Memory B cell (primary cell): ENCODE measurements around the gene HNF1B.

Experiments
- ATAC-seq: fragments of 150-1000 bp; cut with Tn5 transposase; 2 replicates; pipeline ENCODE4 v1.10.0; 2021; ENCODE audit warnings: low read depth, mild to moderate bottlenecking, moderate library complexity
- DNase-seq, 2 donors: peaks; one replicate each; pipeline ENCODE4 v3.0.0; 2022; ENCODE audit warnings: low spot score in 2 of 2
- H3K27ac Mint-ChIP-seq: one replicate; pipeline ENCODE4 v1.8.0; 2022; ENCODE audit warnings: mild to moderate bottlenecking, moderate library complexity, mixed read lengths
- H3K27me3 Mint-ChIP-seq: one replicate; pipeline ENCODE4 v1.8.0; 2022; ENCODE audit warnings: mixed read lengths
- H3K36me3 Mint-ChIP-seq: one replicate; pipeline ENCODE4 v1.8.0; 2022; ENCODE audit warnings: mild to moderate bottlenecking, mixed read lengths
- H3K4me1 Mint-ChIP-seq: one replicate; pipeline ENCODE4 v1.8.0; 2022; ENCODE audit warnings: mixed read lengths
- H3K4me3 Mint-ChIP-seq: one replicate; pipeline ENCODE4 v1.8.0; 2022; ENCODE audit warnings: mild to moderate bottlenecking, moderate library complexity, mixed read lengths
- H3K9me3 Mint-ChIP-seq: one replicate; pipeline ENCODE4 v1.8.0; 2022; ENCODE audit warnings: mixed read lengths

Gene HNF1B

DNA sequence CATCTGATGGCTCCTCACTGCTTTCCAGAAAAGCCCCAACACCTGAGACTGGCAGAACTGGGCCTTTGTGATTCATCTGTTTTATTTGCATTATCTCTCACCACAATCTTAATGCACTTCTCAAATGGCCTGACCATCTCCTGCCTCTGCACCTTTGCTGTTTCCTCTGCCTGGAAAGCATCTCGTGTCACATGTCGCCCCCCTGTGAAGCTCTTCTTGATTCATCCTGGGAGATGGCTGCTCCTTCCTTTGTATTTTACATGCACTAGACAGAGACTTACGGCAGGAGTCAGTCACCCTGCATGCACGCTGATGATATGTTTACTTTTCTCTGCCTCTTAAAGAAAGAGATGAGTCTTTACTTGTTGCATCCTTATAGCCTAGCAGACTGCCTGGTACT, 30.0 kb downstream of the HNF1B start:
- ATAC-seq (no peak), DNase-seq (no peak)
- Mint-ChIP-seq H3K36me3 (no peaks in the 10 kb centered on the region), H3K27ac (no peak overlapping the region), H3K27me3 (peaks cover 18% of the 10 kb centered on the region), H3K4me1 (no peaks in the 10 kb centered on the region), H3K9me3 (no peaks in the 10 kb centered on the region), H3K4me3 (no peak overlapping the region)

DNA sequence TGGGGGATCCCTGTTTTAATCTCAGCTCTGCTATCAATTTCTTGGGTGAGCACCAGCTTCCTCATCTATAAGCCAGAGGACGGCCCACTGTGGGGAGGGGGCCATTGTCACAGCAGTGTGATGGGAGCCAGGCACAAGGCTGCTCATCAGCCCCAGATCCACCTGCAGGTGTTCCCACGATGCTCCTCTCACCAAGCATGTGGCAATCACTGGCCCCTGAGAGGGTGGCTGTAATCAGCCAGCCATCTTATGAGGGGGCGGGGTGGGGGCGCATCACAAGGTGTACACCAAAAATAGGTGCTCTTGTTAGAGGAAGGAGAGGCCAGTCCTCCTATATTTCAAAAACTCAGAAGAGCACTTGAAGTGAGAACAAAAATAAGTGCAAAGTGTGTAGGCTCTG, 31.2 kb downstream of the HNF1B start:
- ATAC-seq = no peak
- Mint-ChIP-seq H3K27ac (no peak overlapping the region), H3K27me3 (peaks cover 25% of the 10 kb centered on the region), H3K4me1 (no peaks in the 10 kb centered on the region), H3K9me3 (no peaks in the 10 kb centered on the region), H3K4me3 (no peak overlapping the region), H3K36me3 (no peaks in the 10 kb centered on the region)
- no peak for DNase-seq

DNA sequence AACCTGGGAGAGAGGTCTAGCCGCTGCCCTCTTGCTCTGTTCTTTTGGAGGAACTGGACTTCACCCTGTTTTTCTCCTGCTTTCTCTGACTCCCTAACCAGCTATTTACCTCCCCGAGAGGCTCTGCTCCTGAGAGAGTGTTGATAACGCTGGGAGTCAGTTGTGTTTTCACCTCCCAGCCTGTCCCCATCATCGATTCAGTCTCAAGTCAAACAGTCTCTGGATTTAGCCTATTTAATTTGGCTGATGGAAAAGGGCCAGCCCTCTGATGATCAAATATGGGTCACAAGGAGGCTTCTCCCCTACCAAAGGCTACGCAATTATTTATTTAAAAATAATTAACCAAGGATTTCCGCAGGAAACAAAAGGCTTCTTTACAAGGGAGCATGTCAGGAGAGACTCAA, 31.8 kb downstream of the HNF1B start:
- no peak for DNase-seq
- no peak for ATAC-seq
- Mint-ChIP-seq H3K4me1 (no peaks in the 10 kb centered on the region), H3K36me3 (no peaks in the 10 kb centered on the region), H3K27me3 (peaks cover 28% of the 10 kb centered on the region), H3K4me3 (no peak overlapping the region), H3K27ac (no peak overlapping the region), H3K9me3 (no peaks in the 10 kb centered on the region)

DNA sequence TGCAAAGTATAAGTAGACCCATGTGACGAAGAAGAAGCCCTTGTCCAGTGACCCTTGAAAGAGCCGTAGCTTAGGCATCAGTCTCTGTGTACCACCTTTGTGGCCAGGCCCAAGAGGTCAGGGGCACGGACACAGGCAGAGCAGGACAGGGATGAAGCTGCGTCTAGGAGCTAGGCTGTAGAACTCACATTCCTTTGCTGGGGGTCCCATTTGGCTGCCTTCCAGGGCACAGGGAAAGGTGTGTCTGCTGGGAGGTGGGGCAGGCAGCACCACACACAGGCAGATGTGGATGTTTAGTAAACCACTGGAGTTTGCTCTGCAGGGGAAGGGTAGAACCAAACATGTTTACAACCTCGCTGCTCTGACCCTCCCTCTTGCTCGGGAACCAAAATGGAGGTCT, 33.7 kb downstream of the HNF1B start:
- no peak for DNase-seq
- H3K36me3 Mint-ChIP-seq = no peaks in the 10 kb centered on the region
- ATAC-seq = no peak
- peaks cover 27% of the 10 kb centered on the region for H3K27me3 Mint-ChIP-seq
- no peaks in the 10 kb centered on the region for H3K9me3 Mint-ChIP-seq
- no peak overlapping the region for H3K4me3 Mint-ChIP-seq
- H3K27ac Mint-ChIP-seq = no peak overlapping the region
- H3K4me1 Mint-ChIP-seq = no peaks in the 10 kb centered on the region

DNA sequence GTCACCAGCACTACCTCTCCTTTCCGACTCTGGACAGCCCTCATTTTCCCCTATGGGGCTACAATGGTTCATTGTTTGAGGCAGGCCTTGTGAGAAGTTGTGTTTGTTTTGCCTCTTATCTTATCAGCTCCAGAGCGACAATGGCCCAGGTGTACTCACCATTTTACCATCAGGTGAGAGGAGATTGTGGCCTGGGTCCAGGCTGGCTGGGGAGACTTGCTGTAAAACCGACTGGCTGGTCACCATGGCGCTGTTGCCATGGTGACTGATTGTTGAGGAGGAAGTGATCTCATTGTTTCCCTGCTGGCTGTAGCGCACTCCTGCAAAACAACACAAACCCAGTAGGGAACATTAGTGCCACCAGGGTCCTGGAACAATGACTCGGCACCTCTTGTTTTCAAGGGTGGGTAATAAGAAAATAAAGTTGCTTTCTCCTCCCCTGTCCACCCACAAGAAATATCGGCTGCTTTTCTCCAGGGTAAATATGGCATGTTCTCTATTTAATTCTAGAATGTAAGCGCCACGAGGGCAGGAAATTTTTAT, 34.4 kb downstream of the HNF1B start:
- Mint-ChIP-seq H3K9me3 (no peaks in the 10 kb centered on the region), H3K27me3 (peaks cover 27% of the 10 kb centered on the region), H3K27ac (no peak overlapping the region), H3K36me3 (no peaks in the 10 kb centered on the region), H3K4me3 (no peak overlapping the region), H3K4me1 (no peaks in the 10 kb centered on the region)
- DNase-seq (no peak), ATAC-seq (no peak)

DNA sequence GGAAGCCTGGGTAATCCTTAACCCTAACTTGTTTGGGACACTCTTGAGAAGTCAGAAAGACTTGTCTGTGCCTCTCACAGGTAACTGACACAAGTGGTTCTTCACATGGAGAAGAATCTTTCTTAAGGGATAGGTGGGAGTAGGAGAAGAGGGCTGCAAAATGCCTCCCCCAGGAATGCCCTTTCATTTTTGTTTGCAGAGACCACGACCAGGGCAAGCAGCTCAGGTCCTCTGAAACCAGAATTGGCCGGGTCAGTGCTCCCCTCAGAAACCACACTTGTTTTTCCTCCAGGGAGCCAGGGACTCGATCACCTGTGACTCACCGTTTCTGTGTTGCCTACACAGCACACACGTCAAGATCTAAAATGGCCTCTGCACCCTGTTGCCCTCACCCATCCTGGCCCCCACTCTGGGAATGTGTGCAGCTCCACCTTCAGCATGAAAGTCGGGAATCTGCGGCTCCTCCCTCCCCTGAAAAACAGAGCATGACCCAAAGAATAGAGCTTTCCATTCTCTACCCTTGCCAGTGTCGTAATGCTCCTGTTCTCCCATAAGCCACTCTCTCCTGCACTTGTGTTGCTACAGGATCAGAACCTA, 36.1 kb downstream of the HNF1B start:
- no peak overlapping the region for H3K4me3 Mint-ChIP-seq
- no peaks in the 10 kb centered on the region for H3K36me3 Mint-ChIP-seq
- H3K4me1 Mint-ChIP-seq = no peaks in the 10 kb centered on the region
- peaks cover 17% of the 10 kb centered on the region for H3K27me3 Mint-ChIP-seq
- no peak for DNase-seq
- ATAC-seq = no peak
- H3K9me3 Mint-ChIP-seq = no peaks in the 10 kb centered on the region
- no peak overlapping the region for H3K27ac Mint-ChIP-seq

DNA sequence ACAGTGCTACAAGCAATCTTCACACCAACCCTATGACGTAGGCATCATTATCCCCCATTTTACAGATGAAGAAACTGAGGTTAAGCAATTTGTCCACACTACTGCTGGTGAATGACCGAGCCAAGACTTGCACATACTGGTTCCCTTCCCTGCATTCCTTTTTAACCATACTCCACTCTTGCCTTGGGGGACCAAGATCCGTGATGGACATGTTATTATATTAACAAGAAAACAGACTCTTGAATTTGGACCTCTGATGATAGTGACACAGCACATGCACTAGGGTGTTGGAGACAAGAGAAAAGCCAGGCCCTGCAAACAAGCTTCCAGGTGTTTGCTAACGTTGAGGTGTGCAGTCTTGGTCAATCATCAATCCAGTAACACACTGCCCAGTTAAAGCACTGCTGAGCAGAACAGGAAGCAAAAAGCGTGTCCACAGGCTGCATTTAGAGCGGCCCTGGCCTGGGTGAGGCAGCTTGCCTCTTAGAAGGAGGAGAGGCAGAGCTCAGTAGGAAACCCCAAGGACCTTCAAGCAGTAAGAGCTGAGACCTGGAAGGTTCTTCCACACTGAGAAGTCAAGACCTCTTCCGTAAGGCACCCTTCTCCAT, 36.7 kb downstream of the HNF1B start:
- Mint-ChIP-seq H3K9me3 (no peaks in the 10 kb centered on the region), H3K27ac (no peak overlapping the region), H3K36me3 (no peaks in the 10 kb centered on the region), H3K4me3 (no peak overlapping the region), H3K27me3 (peaks cover 17% of the 10 kb centered on the region), H3K4me1 (no peaks in the 10 kb centered on the region)
- no peak for DNase-seq
- ATAC-seq = no peak

DNA sequence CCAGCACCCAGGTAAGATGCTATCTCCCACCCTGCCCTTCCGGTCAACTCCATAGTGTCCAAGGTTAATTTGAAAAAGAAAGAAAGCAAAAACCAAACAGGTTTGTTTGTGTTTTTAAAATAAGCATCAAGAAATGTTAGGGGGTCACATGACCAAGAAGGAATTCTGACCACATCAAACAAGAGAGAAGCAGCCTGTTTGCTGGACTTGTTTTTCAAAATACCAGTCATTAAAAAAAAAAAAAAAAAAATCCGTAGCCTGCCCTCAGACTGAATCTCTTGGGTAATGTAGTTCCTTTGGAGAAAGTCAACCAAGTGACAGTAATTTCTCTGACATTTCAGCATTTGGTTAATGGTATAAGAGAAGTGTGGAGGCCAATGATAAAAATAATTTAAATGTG, 38.4 kb downstream of the HNF1B start:
- H3K36me3 Mint-ChIP-seq = no peaks in the 10 kb centered on the region
- H3K4me1 Mint-ChIP-seq = peaks cover 2% of the 10 kb centered on the region
- ATAC-seq (no peak), DNase-seq (no peak)
- no peaks in the 10 kb centered on the region for H3K9me3 Mint-ChIP-seq
- H3K4me3 Mint-ChIP-seq = no peak overlapping the region
- H3K27ac Mint-ChIP-seq = no peak overlapping the region
- peaks cover 13% of the 10 kb centered on the region for H3K27me3 Mint-ChIP-seq

DNA sequence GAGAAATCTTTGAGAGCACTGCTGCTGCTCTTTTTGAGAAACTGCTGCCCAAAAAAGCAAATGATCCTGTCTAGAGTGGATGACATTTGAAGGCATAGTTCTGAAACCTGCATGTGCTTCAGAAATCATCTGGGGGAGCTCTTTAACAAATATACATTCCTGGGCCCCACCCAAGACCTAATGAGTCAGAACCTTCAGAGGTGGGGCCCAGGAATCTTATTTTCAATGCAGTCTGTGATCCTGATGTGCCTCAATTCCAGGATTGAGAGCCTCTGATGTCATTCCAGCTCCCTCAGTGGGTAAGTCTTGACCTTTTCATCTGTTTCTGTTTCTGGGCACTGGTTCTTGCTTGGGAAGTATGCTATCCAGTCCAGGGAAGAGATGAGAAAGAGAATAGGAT, 42.3 kb downstream of the HNF1B start:
- Mint-ChIP-seq H3K27ac (no peak overlapping the region), H3K27me3 (peaks cover 7% of the 10 kb centered on the region), H3K36me3 (no peaks in the 10 kb centered on the region), H3K9me3 (no peaks in the 10 kb centered on the region), H3K4me1 (peaks cover 2% of the 10 kb centered on the region), H3K4me3 (no peak overlapping the region)
- DNase-seq (no peak), ATAC-seq (no peak)

DNA sequence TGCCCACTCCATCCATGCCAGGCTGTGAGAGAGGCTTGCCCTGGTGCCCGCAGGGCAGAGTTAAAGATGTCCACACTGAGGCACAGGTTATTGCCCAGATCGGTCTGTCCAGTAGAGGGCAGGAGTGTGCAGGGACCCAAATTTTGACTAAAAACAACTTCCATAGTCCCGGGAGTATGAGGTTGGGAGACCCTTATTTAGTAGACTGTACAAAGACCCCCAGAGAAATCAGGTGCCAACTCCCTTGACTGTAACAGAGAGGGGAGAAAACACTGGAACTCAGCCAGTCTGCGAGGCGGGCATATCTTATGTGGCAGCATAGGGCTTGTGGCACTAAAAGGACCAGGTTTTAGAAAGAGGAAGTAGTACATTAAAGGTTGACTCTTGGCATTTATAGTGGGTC, 43.4 kb downstream of the HNF1B start:
- Mint-ChIP-seq H3K27ac (no peak overlapping the region), H3K27me3 (peaks cover 7% of the 10 kb centered on the region), H3K9me3 (no peaks in the 10 kb centered on the region), H3K36me3 (no peaks in the 10 kb centered on the region), H3K4me3 (peak overlapping the region; percentile 71), H3K4me1 (peaks cover 2% of the 10 kb centered on the region)
- peak; percentile 91 for ATAC-seq
- DNase-seq = peak; percentile 55 to 68

DNA sequence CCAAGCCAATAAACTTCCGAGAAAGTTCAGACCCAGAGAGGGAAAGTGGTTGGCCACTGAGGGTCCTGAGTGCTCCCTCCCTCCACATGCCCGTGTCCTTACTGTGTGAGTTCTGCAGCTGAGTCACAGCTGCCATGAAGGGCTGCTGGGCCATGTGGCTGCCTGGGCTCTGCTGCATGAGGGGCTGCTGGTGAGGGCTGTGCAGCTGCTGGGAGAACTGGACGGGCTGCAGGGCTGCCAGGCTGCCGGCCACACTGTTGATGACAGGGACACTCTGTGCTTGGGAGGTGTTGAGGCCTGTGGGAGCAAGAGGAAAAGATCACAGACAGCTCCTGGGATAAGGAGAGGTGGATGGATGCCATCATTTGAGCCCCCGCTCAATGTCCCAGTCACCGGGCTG, 44.0 kb downstream of the HNF1B start:
- ATAC-seq = no peak
- Mint-ChIP-seq H3K4me3 (no peak overlapping the region), H3K27ac (no peak overlapping the region), H3K27me3 (peaks cover 7% of the 10 kb centered on the region), H3K9me3 (no peaks in the 10 kb centered on the region), H3K36me3 (no peaks in the 10 kb centered on the region), H3K4me1 (peaks cover 2% of the 10 kb centered on the region)
- DNase-seq = no peak

DNA sequence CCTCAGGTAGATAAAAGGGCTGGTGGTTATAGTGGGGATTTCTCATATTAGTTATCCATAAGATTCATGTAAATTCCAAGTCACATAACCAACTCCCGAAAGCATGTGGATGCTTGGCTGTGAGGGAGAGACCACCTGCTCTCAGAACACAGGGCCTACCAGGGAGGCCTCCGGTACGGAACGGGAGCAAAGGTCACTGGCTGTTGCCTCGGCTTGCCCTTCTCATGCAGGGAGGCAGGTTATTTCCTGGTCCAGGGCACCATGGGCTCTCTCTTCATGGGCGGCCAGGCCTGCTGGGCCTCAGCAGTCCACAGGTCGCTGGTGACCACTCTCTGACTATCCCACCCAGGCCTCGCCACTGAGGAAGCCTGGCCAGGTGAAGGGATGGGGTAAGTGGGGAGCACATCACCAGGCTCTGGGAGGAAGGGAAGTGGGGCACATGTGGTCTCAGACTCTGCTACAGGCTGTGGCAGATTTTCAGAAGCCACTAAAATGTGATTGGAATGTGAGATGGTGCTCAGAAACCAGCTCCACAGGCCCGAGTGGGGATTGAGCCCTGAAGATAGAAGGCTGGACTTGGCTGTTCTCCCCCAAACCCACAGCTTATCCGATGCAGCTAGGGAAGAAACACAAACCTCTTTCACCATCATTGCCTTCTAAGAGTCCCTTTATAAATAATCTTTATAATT, 45.4 kb downstream of the HNF1B start:
- Mint-ChIP-seq H3K27ac (no peak overlapping the region), H3K9me3 (peaks cover 1% of the 10 kb centered on the region), H3K4me1 (peaks cover 2% of the 10 kb centered on the region), H3K36me3 (peaks cover 3% of the 10 kb centered on the region), H3K4me3 (no peak overlapping the region), H3K27me3 (peaks cover 9% of the 10 kb centered on the region)
- ATAC-seq (no peak), DNase-seq (no peak)

DNA sequence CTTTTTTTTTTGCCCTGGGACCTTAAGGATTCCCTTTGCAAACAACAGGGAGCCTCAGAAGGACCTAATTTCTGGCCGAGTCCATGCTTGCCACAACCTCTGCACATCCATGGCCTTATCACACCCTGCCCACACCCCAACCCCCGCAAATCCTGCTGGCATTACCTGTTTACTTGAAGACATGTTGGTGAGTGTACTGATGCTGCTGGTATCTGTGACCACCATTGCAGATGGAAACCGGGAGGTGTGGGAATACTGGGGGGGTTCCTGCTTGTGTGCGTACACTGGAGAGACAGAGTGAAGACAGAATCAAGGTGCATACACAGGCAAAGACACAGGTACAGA, 46.0 kb downstream of the HNF1B start:
- Mint-ChIP-seq H3K36me3 (peaks cover 4% of the 10 kb centered on the region), H3K4me3 (no peak overlapping the region), H3K27me3 (peaks cover 9% of the 10 kb centered on the region), H3K4me1 (peaks cover 2% of the 10 kb centered on the region), H3K9me3 (peaks cover 1% of the 10 kb centered on the region), H3K27ac (no peak overlapping the region)
- DNase-seq (no peak), ATAC-seq (no peak)

DNA sequence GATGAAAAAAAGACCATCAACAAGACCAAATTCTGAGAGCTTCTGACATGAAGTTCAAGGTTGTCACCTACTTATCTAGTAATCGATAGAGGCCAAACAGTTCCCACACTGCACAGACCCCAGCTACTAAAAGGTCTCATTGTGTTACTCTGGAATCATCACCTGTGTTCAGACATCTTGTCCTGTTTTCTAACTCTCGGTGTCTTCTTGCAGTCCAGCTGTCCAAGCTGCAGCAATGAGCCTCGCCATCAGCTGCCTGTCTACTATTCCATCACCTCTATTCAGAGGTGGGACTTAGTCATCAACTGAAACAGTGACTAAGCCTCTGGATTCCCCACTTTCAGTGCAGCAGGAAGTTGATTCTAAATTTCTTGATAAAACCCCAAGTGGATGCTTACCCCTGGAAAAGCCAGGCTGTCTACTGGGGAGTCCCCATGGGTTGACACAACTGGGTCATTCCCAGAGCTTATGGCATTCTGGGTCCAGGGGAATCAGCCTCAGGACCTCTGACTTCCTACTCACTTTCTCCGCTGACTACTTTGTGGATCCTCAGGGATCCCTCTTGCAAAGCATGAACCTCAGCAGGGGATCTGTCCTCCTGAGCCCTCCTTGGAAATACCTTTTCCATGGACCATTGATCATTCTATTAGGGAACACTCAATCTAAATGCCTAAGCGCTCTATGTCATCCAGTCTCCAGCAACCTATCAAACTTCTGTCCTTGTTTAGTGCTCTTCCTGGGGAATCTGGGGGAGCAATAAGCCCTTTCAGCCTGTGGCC, 46.5 kb downstream of the HNF1B start:
- H3K27me3 Mint-ChIP-seq = peaks cover 9% of the 10 kb centered on the region
- ATAC-seq (no peak), DNase-seq (no peak)
- no peak overlapping the region for H3K4me3 Mint-ChIP-seq
- peaks cover 4% of the 10 kb centered on the region for H3K36me3 Mint-ChIP-seq
- H3K9me3 Mint-ChIP-seq = peaks cover 1% of the 10 kb centered on the region
- H3K27ac Mint-ChIP-seq = no peak overlapping the region
- H3K4me1 Mint-ChIP-seq = peaks cover 5% of the 10 kb centered on the region
